Esophagus muscularis mucosa (tissue), 4 donors: ENCODE results near the gene SEL1L. TPM values are rescaled to one million over a fixed set of nuclear protein-coding genes. Genes with fewer than 3 reads are reported as not detected.
"Not testable (repeated sequence)": the region's sequence is repeated elsewhere in the genome, so short reads cannot be mapped to it uniquely, and the experiment has no call there.

Experiments used
- DNase-seq: peaks from one replicate; pipeline ENCODE4 v3.0.0-alpha.2; 2017; ENCODE audit errors: extremely low spot score
- H3K27ac ChIP-seq, 4 donors: fragments of 200-600 bp; sonication (generic); replicated peaks in 1 of 4; 1 replicate in 3 of 4; 2 replicates in 1 of 4; pipeline ENCODE4 v1.5.1; 2016 to 2019; ENCODE audit warnings: mild to moderate bottlenecking in 1 of 4
- H3K27me3 ChIP-seq, 4 donors: fragments of 200-600 bp; sonication (generic); one replicate each; pipeline versions ENCODE4 v1.5.1 to v1.6.0; 2016 to 2019
- H3K36me3 ChIP-seq, 4 donors: fragments of 200-600 bp; sonication (generic); one replicate each; pipeline ENCODE4 v1.5.1; 2016 to 2019
- H3K4me1 ChIP-seq, 4 donors: fragments of 200-600 bp; sonication (generic); one replicate each; pipeline ENCODE4 v1.5.1; 2016 to 2019
- H3K4me3 ChIP-seq, 4 donors: fragments of 200-600 bp; sonication (generic); 1 replicate in 2 of 4; 2 replicates in 2 of 4; pipeline ENCODE4 v1.5.1; 2016 to 2019; ENCODE audit warnings: mild to moderate bottlenecking in 4 of 4, moderate library complexity in 1 of 4
- H3K9me3 ChIP-seq, 4 donors: fragments of 200-600 bp; sonication (generic); 1 replicate in 3 of 4; 2 replicates in 1 of 4; pipeline ENCODE4 v1.5.1; 2016 to 2019
- EP300 ChIP-seq: sonication (generic); formaldehyde crosslinking; IDR thresholded peaks from one replicate; pipeline ENCODE4 v1.6.1; 2017; ENCODE audit warnings: antibody characterized with exemption
- POLR2A ChIP-seq: fragments of 450-650 bp; IDR thresholded peaks from one replicate; pipeline ENCODE4 v1.6.1; 2017; ENCODE audit warnings: antibody characterized with exemption, moderate library complexity, mild to moderate bottlenecking, low read depth
- POLR2AphosphoS5 ChIP-seq, 2 donors: sonication (generic); formaldehyde crosslinking; IDR thresholded peaks; one replicate each; pipeline ENCODE4 v1.6.1; 2017; ENCODE audit warnings: antibody characterized with exemption in 2 of 2
- WGBS: methylation state at CpG from one replicate; pipeline ENCODE4 v1.1.5; 2018; 5-methylcytosine and 5-hydroxymethylcytosine counted together
- intact Hi-C: fragments of 100-400 bp; cut with DNase I; formaldehyde crosslinking; loops from one replicate; pipeline ENCODE4 v1.15.1; 2023
- total RNA-seq, 4 donors: library from RNA; depleted of rRNA; stranded (reverse); fragments of >200 nt; gene quantifications; one replicate each; pipeline versions ENCODE4 v1.1.0 to v1.2.1, GENCODE V29; 2016
- TF ChIP-seq, protein P1 (sequence below), 3 experiments: fragments of 200-600 bp in 2 of 3; fragments of 450-650 bp in 1 of 3; sonication (generic) in 2 of 3; IDR thresholded peaks; one replicate each; pipeline ENCODE4 v1.5.1; 2017 to 2019; ENCODE audit warnings: antibody characterized with exemption in 3 of 3, mild to moderate bottlenecking in 2 of 3, moderate library complexity in 1 of 3

The SEL1L gene
- total RNA-seq, 4 donors from 2014 or later, result 54.2 to 64.2 (median 55.6) TPM

DNA sequence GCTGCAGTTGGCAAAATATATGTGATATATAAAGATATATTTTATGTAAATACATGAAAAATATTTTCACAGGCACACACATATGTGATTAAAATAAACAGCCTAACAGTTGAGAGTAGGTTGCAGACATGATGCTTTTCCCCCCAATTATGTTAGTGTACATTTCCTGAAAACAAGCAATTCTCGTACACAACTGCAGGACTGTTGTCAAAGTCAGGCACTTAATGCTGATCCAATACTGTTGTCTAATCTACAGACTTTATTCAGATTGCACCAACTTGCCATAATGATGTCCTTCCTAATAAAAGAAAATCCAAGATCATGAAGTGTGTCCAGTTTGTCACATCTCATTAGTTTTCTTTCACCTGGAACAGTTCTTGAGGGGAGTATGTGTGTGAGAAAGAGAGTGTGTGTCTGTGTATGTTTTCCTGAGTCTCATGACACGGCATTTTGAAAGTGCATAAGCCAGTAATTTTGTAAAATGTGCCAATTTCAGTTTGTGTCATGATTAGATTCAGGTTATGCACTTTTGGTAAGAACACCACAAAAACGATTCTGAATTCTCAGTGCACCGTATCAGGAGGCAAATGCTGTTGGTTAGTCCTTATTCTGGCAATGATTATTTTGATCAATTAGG is 16.5 kb upstream of the SEL1L start:
- no peaks in the 10 kb centered on the region for H3K4me1 ChIP-seq
- intact Hi-C loops, result no loop called here
- DNase-seq, result no peak
- no peaks in the 10 kb centered on the region for H3K36me3 ChIP-seq
- TF ChIP-seq, protein P1, sequence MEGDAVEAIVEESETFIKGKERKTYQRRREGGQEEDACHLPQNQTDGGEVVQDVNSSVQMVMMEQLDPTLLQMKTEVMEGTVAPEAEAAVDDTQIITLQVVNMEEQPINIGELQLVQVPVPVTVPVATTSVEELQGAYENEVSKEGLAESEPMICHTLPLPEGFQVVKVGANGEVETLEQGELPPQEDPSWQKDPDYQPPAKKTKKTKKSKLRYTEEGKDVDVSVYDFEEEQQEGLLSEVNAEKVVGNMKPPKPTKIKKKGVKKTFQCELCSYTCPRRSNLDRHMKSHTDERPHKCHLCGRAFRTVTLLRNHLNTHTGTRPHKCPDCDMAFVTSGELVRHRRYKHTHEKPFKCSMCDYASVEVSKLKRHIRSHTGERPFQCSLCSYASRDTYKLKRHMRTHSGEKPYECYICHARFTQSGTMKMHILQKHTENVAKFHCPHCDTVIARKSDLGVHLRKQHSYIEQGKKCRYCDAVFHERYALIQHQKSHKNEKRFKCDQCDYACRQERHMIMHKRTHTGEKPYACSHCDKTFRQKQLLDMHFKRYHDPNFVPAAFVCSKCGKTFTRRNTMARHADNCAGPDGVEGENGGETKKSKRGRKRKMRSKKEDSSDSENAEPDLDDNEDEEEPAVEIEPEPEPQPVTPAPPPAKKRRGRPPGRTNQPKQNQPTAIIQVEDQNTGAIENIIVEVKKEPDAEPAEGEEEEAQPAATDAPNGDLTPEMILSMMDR (IDR thresholded peaks at IDR 0.05), result no peak
- TF ChIP-seq EP300 (no peak), POLR2A (no peak), POLR2AphosphoS5 (IDR thresholded peaks at IDR 0.05) (no peak)
- no peak overlapping the region for H3K27ac ChIP-seq
- WGBS, result 72% methylated on average over 4 of the region's 4 CpGs
- no peaks in the 10 kb centered on the region for H3K9me3 ChIP-seq
- H3K27me3 ChIP-seq, result no peaks in the 10 kb centered on the region
- H3K4me3 ChIP-seq, result no peak overlapping the region

GRCh38 chr14:81541206-81541605 is 7.6 kb upstream of the SEL1L start:
- H3K4me1 ChIP-seq, H3K27ac ChIP-seq, H3K4me3 ChIP-seq, H3K9me3 ChIP-seq, DNase-seq, intact Hi-C loops, H3K36me3 ChIP-seq: not testable (repeated sequence)
- 100% methylated on average over 2 of the region's 5 CpGs for WGBS
- H3K27me3 ChIP-seq, result peaks cover 0 to 14% (median 0%) of the 10 kb centered on the region in 4 donors

- Histone ChIP-seq H3K27ac (no peak overlapping the region), H3K4me3 (no peak overlapping the region), H3K9me3 (no peaks in the 10 kb centered on the region), H3K36me3 (no peaks in the 10 kb centered on the region), H3K27me3 (peaks cover 0 to 14% (median 0%) of the 10 kb centered on the region in 4 donors), H3K4me1 (peaks cover 10 to 16% (median 14%) of the 10 kb centered on the region in 4 donors)
- intact Hi-C loops, result no loop called here
- WGBS, result 75% methylated on average over 2 of the region's 2 CpGs
- no peak for TF ChIP-seq POLR2A
- TF ChIP-seq POLR2AphosphoS5 (IDR thresholded peaks at IDR 0.05), result no peak
- no peak for TF ChIP-seq EP300
- TF ChIP-seq, protein P1 (IDR thresholded peaks at IDR 0.05), result no peak
- no peak for DNase-seq
Measured at GRCh38 chr14:81537193-81537592, 3.5 kb upstream of the SEL1L start.

DNA sequence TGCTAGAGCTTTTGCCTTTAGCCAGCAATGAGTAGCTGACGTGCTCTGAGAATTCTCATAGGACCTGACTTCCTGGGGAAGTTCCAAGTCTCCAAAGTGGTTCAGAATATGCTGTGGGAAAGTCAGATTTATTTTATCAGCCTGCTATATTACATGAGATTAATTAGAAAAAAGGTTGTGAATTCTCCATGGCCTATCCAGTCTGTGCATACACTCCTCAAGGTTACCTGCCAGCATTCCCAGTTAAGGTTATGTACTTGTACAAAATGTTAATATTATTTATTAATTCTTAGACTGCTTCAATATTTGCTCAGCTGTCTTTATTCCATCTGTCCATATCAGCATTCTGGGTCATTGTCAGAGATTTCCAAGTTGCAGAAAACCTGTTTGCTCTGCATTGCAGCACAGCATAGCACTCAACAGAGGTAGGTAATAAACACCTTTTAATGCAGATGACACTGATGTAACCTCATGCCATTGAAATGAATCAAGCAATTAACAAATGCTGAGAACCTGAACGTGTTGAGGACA is 2.7 kb upstream of the SEL1L start:
- Histone ChIP-seq H3K36me3 (no peaks in the 10 kb centered on the region), H3K27me3 (peaks cover 0 to 13% (median 0%) of the 10 kb centered on the region in 4 donors), H3K27ac (no peak overlapping the region), H3K9me3 (no peaks in the 10 kb centered on the region), H3K4me3 (no peak overlapping the region), H3K4me1 (peaks cover 19 to 25% (median 22%) of the 10 kb centered on the region in 4 donors)
- intact Hi-C loops, result no loop called here
- WGBS, result 34% methylated on average over 2 of the region's 2 CpGs
- TF ChIP-seq POLR2AphosphoS5 (IDR thresholded peaks at IDR 0.05) (no peak), POLR2A (no peak), EP300 (no peak)
- TF ChIP-seq, protein P1 (IDR thresholded peaks at IDR 0.05), result no peak
- DNase-seq, result no peak

GRCh38 chr14:81535396-81536164 is 1.9 kb upstream of the SEL1L start:
- intact Hi-C loops, result no loop called here
- Histone ChIP-seq H3K27ac (no peak overlapping the region), H3K4me3 (no peak overlapping the region), H3K4me1 (peaks cover 26 to 33% (median 29%) of the 10 kb centered on the region in 4 donors), H3K36me3 (no peaks in the 10 kb centered on the region), H3K9me3 (no peaks in the 10 kb centered on the region), H3K27me3 (peaks cover 0 to 6% (median 0%) of the 10 kb centered on the region in 4 donors)
- DNase-seq, result no peak
- TF ChIP-seq EP300, result no peak
- TF ChIP-seq, protein P1 (IDR thresholded peaks at IDR 0.05), result no peak
- no peak for TF ChIP-seq POLR2AphosphoS5 (IDR thresholded peaks at IDR 0.05)
- TF ChIP-seq POLR2A, result no peak
- 62% methylated on average over 3 of the region's 3 CpGs for WGBS
